Fibroblast of lung (primary cell): ENCODE results near the gene KRT16.

Source experiments
- EZH2 ChIP-seq: IDR thresholded peaks from 2 replicates; pipeline ENCODE4 v1.5.1; 2012; ENCODE audit warnings: low read length, control low read depth, mild to moderate bottlenecking; ENCODE audit errors: missing control alignments
- TF ChIP-seq, protein P1 (sequence below), 2 donors: IDR thresholded peaks in 1 of 2; conservative IDR thresholded peaks in 1 of 2; 1 replicate in 1 of 2; 2 replicates in 1 of 2; pipeline ENCODE4 v1.5.1; 2011 to 2012; ENCODE audit warnings: low read length in 2 of 2, control low read depth in 1 of 2, inconsistent platforms in 1 of 2, low read depth in 1 of 2, mild to moderate bottlenecking in 1 of 2

DNA sequence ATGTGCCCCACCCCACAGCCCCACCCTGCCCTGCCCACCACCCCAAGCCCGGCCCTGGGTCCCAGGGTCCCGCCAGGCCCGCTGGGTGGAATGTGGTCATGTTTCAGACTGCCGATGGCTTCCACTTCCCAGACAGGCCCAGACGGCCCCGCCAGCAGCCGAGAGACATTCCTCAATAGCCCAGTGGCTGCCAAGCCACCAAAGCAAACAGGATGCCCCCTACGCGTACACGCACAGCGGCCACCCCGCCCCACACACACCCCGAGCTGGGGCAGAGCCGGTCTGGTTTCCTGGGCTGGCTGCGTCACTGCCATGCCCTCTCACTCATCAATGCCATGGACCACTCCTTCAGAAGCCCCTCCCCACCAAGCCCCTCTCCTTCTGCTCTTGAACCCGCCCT lies 13.0 kb upstream of the KRT16 start:
- TF ChIP-seq, protein P1, sequence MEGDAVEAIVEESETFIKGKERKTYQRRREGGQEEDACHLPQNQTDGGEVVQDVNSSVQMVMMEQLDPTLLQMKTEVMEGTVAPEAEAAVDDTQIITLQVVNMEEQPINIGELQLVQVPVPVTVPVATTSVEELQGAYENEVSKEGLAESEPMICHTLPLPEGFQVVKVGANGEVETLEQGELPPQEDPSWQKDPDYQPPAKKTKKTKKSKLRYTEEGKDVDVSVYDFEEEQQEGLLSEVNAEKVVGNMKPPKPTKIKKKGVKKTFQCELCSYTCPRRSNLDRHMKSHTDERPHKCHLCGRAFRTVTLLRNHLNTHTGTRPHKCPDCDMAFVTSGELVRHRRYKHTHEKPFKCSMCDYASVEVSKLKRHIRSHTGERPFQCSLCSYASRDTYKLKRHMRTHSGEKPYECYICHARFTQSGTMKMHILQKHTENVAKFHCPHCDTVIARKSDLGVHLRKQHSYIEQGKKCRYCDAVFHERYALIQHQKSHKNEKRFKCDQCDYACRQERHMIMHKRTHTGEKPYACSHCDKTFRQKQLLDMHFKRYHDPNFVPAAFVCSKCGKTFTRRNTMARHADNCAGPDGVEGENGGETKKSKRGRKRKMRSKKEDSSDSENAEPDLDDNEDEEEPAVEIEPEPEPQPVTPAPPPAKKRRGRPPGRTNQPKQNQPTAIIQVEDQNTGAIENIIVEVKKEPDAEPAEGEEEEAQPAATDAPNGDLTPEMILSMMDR (conservative IDR thresholded peaks at IDR 0.05 in 1 of 2, IDR thresholded peaks at IDR 0.05 in 1 of 2; ENCODE audit: low read depth in 1 of 2, low read length in 2 of 2) = no peak
- no peak for TF ChIP-seq EZH2
